ENCODE data around the gene SYT4.

SYT4 gene

DNA sequence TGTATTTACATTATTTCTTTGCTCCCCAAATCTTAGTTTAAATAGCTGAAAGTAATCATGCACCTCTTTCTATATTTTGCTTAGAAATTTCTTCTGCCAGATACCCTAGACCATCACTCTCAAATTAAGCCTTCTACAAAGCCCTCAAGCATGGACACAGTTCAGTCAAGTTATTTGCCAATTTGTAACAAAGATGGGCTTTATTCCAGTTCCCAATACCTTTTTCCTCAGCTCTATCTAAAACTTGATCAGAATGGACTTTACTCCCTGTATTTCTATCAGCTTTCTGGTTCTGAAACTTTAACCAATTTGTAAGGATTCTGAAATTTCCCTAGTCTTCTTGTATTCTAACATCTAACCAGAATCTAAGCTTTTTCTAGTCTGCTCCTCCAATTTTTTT lies 56.6 kb downstream of the SYT4 start:
- in situ Hi-C loops (cut with HindIII; ENCODE audit: low sequenced_read_pairs) = no loop called here
